Breast epithelium (tissue), 4 donors: ENCODE measurements around the gene CACNB2. TPM values are rescaled to one million over a fixed set of nuclear protein-coding genes. Genes with fewer than 3 reads are reported as not detected.

Experiments
- DNase-seq, 2 donors: peaks; one replicate each; pipeline ENCODE4 v3.0.0-alpha.2; 2019; ENCODE audit warnings: low spot score in 2 of 2
- H3K27ac ChIP-seq, 2 donors: fragments of 200-600 bp; sonication (generic) in 1 of 2; one replicate each; pipeline ENCODE4 v1.5.1; 2016 to 2019; ENCODE audit warnings: mild to moderate bottlenecking in 1 of 2
- H3K27me3 ChIP-seq, 2 donors: fragments of 200-600 bp; sonication (generic) in 1 of 2; one replicate each; pipeline versions ENCODE4 v1.5.1 to v1.6.0; 2017 to 2019; ENCODE audit warnings: control low read depth in 1 of 2, mild to moderate bottlenecking in 1 of 2
- H3K36me3 ChIP-seq: fragments of 200-600 bp; one replicate; pipeline ENCODE4 v1.5.1; 2019
- H3K4me1 ChIP-seq, 2 donors: fragments of 200-600 bp; sonication (generic); one replicate each; pipeline ENCODE4 v1.5.1; 2016 to 2019; ENCODE audit warnings: control low read depth in 1 of 2
- H3K4me3 ChIP-seq, 3 donors: fragments of 200-600 bp; sonication (generic); 1 replicate in 2 of 3; 2 replicates in 1 of 3; pipeline ENCODE4 v1.5.1; 2016 to 2019; ENCODE audit warnings: mild to moderate bottlenecking in 3 of 3, moderate library complexity in 2 of 3
- H3K9me3 ChIP-seq, 2 donors: fragments of 200-600 bp; sonication (generic) in 1 of 2; one replicate each; pipeline ENCODE4 v1.5.1; 2016 to 2019; ENCODE audit warnings: control low read depth in 1 of 2
- CTCF ChIP-seq, 3 donors: fragments of 450-650 bp; IDR thresholded peaks; one replicate each; pipeline ENCODE4 v1.5.1; 2016 to 2017; ENCODE audit warnings: antibody characterized with exemption in 3 of 3, mild to moderate bottlenecking in 3 of 3, moderate library complexity in 3 of 3
- POLR2A ChIP-seq: fragments of 450-650 bp; IDR thresholded peaks from one replicate; pipeline ENCODE4 v1.6.1; 2016; ENCODE audit warnings: antibody characterized with exemption, mild to moderate bottlenecking, moderate library complexity
- POLR2AphosphoS5 ChIP-seq, 3 donors: sonication (generic); formaldehyde crosslinking; IDR thresholded peaks; one replicate each; pipeline ENCODE4 v1.6.1; 2017; ENCODE audit warnings: antibody characterized with exemption in 3 of 3
- intact Hi-C: fragments of 100-400 bp; cut with DNase I; formaldehyde crosslinking; loops from one replicate; pipeline ENCODE4 v1.15.1; 2023; ENCODE audit warnings: low total_unique reads
- total RNA-seq, 3 donors: library from RNA; depleted of rRNA; stranded (reverse); fragments of >200 nt; gene quantifications; one replicate each; pipeline ENCODE4 v1.1.0, GENCODE V29; 2016

The CACNB2 gene
- total RNA-seq, 3 donors from 2014 or later = 0.48 to 8.9 (median 7.5) TPM

DNA sequence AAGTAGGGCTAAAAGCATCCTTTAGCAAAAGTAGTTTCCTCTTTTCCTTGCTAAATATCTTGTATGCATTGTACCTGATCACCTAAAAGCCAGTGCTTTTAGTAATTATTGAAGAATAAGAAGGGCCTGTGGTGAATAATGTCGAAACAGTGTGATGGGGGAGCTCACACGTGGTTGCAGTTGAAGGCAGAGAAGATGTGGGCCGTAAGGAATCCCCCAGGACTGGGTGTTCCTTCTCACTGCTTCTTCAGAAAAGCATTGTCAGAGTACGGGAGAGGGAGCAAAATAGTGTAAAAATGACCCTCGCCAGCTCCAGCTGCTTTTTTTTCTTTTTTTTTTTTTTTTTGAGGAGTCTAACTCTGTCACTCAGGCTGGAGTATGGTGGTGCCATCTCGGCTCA, 310.1 kb downstream of the CACNB2 start:
- Histone ChIP-seq H3K9me3 (no peaks in the 10 kb centered on the region), H3K36me3 (no peaks in the 10 kb centered on the region), H3K27ac (no peak overlapping the region), H3K27me3 (no peaks in the 10 kb centered on the region), H3K4me1 (no peaks in the 10 kb centered on the region), H3K4me3 (no peak overlapping the region)
- DNase-seq = no peak
- intact Hi-C loops = no loop called here
- TF ChIP-seq POLR2A (no peak), POLR2AphosphoS5 (IDR thresholded peaks at IDR 0.05) (no peak), CTCF (IDR thresholded peaks at IDR 0.05) (no peak)

DNA sequence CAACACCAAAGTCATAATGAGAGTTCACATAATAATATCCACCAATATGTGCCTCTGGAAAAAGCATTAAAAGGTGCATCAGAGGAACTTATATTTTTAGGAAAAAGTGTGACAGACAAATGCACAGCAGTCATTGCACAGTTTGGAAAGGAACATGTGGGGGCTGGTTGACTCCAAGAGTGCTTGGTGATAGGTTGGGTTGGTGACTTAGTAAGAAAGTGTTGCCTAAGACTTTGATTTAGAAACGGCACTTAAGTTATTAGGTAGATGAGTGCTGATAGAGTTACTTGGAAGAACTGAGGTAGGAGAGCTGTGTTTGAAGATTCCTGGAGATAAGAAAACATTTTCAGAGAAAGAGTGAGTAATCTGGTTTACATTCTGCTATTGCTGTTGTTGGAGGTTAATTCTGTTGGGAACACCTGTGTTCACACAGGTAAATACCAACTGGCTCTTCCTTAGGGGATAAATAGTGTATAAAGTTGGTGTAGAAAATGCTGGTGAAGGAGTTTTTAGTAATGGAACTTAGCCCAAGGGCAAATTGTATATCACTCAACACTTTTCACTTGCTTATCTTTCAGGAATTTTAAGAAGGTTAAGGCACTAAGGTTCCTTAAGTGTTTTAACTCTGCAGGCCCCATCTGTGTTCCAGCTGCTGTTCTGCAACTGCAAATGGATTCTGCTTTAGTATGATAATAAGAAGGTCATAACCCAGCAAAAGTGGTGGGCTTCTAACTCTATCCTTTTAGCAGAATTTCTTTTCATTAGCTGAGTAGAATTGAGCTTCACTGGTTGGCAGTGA, 315.1 kb downstream of the CACNB2 start:
- intact Hi-C loops = no loop called here
- Histone ChIP-seq H3K27me3 (no peaks in the 10 kb centered on the region), H3K36me3 (no peaks in the 10 kb centered on the region), H3K4me1 (no peaks in the 10 kb centered on the region), H3K9me3 (no peaks in the 10 kb centered on the region), H3K4me3 (no peak overlapping the region), H3K27ac (no peak overlapping the region)
- no peak for DNase-seq
- no peak for TF ChIP-seq POLR2A
- TF ChIP-seq POLR2AphosphoS5 (IDR thresholded peaks at IDR 0.05) = no peak
- no peak for TF ChIP-seq CTCF (IDR thresholded peaks at IDR 0.05)

- H3K36me3 ChIP-seq = no peaks in the 10 kb centered on the region
- DNase-seq = no peak
- no peaks in the 10 kb centered on the region for H3K4me1 ChIP-seq
- intact Hi-C loops = no loop called here
- H3K27me3 ChIP-seq = no peaks in the 10 kb centered on the region
- no peak overlapping the region for H3K27ac ChIP-seq
- no peaks in the 10 kb centered on the region for H3K9me3 ChIP-seq
- H3K4me3 ChIP-seq = no peak overlapping the region
- TF ChIP-seq CTCF (IDR thresholded peaks at IDR 0.05) = no peak
- no peak for TF ChIP-seq POLR2AphosphoS5 (IDR thresholded peaks at IDR 0.05)
- TF ChIP-seq POLR2A = no peak
These were observed 316.8 kb downstream of the CACNB2 start for GRCh38 chr10:18456984-18457383.

DNA sequence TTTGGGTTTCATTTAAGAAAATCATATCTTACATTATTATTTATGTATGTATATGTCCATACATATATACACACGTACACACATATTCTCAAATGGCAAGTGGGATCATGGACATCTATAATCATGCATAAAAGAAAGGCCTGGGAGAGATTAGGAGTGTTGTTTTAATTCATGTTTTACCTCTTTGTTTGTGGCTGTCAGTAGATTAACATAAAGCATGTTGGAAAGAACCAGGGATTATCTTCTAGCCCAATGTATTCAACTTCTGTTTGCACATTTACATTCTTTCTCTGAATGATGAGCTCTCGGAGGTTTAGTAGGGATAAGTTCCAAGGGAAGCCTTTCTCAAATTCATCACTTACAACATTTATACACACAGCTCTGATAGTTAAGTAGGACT, 319.8 kb downstream of the CACNB2 start:
- H3K27ac ChIP-seq = no peak overlapping the region
- intact Hi-C loops = no loop called here
- TF ChIP-seq CTCF (IDR thresholded peaks at IDR 0.05) (no peak), POLR2AphosphoS5 (IDR thresholded peaks at IDR 0.05) (no peak), POLR2A (no peak)
- H3K4me3 ChIP-seq = no peak overlapping the region
- no peaks in the 10 kb centered on the region for H3K9me3 ChIP-seq
- no peaks in the 10 kb centered on the region for H3K27me3 ChIP-seq
- no peaks in the 10 kb centered on the region for H3K36me3 ChIP-seq
- no peak for DNase-seq
- H3K4me1 ChIP-seq = no peaks in the 10 kb centered on the region

GRCh38 chr10:18463673-18464211, 323.5 kb downstream of the CACNB2 start:
- intact Hi-C loops = no loop called here
- Histone ChIP-seq H3K4me1 (no peaks in the 10 kb centered on the region), H3K27ac (no peak overlapping the region), H3K4me3 (no peak overlapping the region), H3K36me3 (no peaks in the 10 kb centered on the region), H3K9me3 (no peaks in the 10 kb centered on the region), H3K27me3 (no peaks in the 10 kb centered on the region)
- DNase-seq = no peak
- TF ChIP-seq POLR2A = no peak
- TF ChIP-seq CTCF (IDR thresholded peaks at IDR 0.05) = no peak
- no peak for TF ChIP-seq POLR2AphosphoS5 (IDR thresholded peaks at IDR 0.05)
